ENCODE data around the gene INTS7.

The INTS7 gene, protein sequence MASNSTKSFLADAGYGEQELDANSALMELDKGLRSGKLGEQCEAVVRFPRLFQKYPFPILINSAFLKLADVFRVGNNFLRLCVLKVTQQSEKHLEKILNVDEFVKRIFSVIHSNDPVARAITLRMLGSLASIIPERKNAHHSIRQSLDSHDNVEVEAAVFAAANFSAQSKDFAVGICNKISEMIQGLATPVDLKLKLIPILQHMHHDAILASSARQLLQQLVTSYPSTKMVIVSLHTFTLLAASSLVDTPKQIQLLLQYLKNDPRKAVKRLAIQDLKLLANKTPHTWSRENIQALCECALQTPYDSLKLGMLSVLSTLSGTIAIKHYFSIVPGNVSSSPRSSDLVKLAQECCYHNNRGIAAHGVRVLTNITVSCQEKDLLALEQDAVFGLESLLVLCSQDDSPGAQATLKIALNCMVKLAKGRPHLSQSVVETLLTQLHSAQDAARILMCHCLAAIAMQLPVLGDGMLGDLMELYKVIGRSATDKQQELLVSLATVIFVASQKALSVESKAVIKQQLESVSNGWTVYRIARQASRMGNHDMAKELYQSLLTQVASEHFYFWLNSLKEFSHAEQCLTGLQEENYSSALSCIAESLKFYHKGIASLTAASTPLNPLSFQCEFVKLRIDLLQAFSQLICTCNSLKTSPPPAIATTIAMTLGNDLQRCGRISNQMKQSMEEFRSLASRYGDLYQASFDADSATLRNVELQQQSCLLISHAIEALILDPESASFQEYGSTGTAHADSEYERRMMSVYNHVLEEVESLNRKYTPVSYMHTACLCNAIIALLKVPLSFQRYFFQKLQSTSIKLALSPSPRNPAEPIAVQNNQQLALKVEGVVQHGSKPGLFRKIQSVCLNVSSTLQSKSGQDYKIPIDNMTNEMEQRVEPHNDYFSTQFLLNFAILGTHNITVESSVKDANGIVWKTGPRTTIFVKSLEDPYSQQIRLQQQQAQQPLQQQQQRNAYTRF

DNA sequence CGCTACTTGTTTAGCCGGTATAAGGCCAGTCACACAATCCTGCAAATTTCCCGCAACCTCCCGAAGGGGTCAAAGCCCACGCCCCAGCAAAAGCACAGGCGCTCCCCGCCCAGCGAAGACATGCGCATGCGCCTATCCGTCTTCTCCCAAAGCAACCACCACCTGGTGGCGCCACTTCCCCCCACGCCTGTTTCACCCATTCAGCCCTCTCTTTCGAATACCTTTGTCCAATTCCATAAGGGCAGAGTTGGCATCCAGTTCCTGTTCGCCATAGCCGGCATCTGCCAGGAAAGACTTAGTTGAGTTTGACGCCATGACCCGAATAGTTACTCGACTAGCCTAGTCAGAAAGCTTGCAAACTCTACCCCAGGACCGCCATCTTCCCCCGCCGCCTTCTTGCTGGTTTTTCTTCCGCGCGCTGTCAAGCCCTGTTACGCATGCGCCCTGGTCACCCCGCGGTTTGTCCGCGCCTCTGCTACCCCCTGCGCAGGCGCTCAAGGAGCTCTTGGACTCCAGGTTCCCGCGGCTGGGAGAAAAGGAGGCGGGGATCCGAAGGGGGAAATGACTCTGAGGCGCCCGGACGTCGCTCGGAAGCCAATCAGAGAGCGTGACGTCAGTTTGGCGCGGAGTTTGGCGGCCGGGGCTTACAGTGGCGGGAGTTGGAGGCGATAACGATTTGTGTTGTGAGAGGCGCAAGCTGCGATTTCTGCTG is at the start of gene INTS7, which contains the start of gene DTL:
TSS of gene INTS7 (minus strand) at position 435 of the 712 bp plus-strand sequence. CDS start at position 315, 120 bp downstream.
TSS of gene DTL (plus strand) at position 626 of the 712 bp plus-strand sequence. CDS start 143 bp downstream, outside the sequence.
- DNase-seq = peak; percentile 99

DNA sequence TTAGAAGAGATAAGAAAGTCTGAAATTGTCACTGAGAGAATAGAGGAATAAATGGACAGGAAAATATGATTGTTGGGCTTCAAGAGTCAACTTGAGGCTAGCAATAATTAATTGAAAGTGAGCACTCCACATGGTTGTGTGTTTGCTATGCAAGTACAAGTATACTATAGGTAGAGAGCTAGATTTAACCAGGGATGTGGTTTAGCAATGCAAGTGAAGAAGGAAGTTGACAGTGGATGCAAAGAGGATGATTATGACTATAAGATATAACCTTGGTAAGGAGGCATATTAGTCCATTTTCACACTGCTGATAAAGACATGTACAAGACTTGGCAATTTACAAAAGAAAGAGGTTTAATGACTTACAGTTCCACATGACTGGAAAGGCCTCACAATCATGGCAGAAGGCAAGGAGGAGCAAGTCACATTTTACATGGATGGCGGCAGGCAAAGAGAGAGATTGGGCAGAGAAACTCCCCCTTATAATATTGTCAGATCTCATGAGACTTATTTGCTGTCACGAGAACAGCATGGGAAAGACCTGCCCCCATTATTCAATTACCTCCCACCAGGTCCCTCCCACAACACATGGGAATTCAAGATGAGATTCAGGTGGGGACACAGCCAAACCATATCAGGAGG is 47.5 kb upstream of the INTS7 start:
- no peak for DNase-seq

DNA sequence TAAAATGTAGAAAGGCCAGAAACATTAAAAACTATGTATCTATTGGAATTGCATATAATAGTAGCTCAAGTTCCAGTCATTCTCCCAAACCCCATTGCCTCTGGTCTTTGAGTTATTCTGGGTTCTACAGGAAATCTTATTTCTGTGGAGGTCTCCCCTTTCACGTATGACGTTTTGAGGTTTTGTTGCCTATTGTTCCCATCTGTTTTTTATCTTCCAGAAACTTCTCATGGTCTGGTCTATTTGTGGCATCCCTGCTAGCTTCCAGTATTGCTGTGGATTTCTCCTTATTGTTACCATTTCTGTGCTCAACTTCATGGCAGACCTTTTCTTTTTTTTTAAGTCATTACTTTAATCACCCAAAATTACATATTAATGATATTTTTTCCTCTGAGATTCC is 43.5 kb upstream of the INTS7 start:
- DNase-seq = no peak

DNA sequence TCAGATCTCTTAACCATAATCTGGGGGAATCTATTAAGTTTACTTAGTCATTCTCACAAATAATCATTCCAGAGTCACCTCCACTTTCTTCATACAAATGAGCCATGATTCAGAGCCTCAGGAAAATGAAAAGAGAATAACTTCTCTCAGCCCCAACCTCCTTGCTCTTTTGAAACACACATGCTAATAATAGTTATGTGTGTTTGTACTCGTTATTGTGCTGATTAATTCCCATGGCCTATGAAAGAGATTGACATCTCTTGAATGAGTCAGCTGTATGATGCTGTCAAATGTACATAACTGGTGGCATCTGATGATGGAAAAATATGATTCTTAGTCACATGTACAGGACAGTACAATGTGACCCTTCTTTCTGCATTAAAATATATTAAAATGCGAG is 41.7 kb upstream of the INTS7 start:
- DNase-seq = no peak

GRCh38 chr1:212074856-212075255 is 39.5 kb upstream of the INTS7 start:
- no peak for DNase-seq

GRCh38 chr1:212074313-212074712 is 39.0 kb upstream of the INTS7 start:
- DNase-seq = no peak

DNA sequence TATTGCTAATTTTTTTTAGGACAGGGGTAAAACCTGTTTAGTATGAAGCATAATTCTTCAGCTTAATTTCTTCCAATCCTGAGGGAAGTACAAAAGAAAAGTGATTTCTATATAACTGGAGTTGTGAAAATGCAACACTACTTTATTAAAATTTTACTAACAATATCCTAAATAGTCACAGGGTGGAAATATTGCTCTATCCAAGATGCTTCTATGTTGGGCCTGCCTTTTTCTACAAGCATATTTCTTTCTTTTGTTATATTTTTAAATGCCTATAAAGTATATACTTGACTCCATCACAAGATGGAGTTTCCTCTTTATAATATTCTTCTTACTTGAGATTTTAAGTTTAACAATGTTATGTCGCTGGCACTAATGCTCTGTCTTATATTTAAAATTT is 38.1 kb upstream of the INTS7 start:
- no peak for DNase-seq

DNA sequence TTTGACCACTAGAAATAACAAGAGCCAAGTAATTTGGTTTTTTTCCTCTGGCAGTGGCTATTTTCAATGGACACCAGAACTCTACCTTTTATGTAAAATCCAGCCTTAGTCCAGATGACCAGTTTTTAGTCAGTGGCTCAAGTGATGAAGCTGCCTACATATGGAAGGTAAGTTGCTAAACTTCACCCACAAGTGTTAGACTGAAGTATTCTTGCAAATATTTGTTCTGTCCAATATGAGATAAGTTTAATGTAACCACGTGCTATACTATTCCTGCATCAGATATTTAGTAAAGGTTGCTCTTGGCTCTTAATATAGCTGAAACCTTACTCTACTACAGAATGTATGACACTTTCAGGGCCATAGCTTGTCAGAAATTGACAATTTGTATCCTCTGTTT is 36.7 kb upstream of the INTS7 start:
- no peak for DNase-seq

- DNase-seq = peak; percentile 25
These were observed 35.5 kb upstream of the INTS7 start for GRCh38 chr1:212070720-212071302.

GRCh38 chr1:212067787-212068186 is 32.4 kb upstream of the INTS7 start:
- DNase-seq = no peak

GRCh38 chr1:212062832-212063438 is 27.6 kb upstream of the INTS7 start:
- DNase-seq = peak; percentile 28

DNA sequence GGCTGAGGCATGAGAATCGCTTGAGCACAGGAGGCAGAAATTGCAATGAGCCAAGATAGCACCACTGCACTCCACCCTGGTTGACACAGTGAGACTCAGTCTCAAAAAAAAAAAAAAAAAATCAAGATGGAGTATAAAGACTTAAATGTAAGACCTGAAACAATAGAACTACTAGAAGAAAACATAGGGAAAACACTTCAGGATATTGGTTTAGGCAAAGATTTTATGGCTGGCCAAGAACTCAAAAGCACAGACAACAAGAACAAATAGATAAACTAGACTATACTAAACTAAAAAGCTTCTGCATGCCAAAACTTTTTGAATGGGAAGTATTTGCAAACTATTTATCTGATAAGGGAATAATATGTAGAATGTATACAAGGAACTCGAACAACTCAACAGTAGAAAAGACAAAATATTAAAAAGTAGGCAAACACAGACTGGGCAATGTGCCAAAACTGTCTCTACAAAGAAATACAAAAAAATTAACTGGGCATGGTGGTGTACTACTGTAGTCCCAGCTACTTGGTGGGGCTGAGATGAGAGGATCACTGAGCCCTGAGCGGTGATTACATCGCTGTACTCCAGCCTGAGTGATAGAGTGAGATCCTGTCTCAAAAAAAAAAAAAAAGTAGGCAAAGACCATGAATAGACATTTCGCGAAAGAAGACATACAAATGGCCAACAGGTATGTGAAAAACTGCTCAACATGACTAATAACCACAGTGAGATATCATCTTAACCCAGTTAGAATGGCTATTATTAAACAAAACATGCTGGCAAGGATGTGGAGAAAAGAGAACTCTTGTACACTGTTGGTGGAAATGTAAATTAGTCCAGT is 25.5 kb upstream of the INTS7 start:
- no peak for DNase-seq

GRCh38 chr1:212055333-212055732 is 20.0 kb upstream of the INTS7 start:
- no peak for DNase-seq

DNA sequence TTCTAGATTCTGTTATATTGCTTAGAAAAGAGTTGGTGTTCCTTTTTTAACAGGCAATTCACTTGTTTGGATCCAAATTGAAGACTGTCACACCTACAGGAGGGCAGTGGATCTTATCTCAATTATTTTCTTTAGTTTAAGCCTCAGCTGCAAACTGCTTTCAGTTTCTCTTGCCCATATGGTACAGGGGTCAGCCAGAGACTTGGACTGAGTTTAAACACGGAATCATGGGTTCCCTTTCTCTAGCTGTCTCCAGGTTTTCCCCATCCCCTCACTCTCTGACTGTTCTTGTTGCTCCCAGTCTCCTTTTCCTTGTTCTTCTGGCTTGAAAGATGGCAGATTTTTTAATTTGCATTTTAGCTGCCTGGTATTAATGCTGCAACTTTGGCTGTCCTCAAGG is 18.6 kb upstream of the INTS7 start:
- DNase-seq = no peak

DNA sequence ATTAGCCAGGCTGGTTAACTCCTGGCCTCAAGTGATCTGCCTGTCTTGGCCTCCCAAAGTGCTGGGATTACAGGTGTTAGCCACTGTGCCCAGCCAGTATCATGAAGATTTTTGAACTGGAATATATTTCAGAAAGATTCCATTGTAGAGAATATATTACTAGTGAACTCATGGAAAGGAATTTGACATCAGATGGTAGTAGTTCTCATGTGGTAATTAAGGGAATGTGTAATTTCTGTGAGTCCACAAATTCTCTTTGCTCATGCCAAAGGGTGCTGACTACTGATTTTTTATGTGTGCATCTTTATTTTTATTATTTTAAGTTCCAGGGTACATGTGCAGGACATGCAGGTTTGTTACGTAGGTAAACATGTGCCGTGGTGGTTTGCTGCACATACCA is 10.6 kb upstream of the INTS7 start:
- no peak for DNase-seq

DNA sequence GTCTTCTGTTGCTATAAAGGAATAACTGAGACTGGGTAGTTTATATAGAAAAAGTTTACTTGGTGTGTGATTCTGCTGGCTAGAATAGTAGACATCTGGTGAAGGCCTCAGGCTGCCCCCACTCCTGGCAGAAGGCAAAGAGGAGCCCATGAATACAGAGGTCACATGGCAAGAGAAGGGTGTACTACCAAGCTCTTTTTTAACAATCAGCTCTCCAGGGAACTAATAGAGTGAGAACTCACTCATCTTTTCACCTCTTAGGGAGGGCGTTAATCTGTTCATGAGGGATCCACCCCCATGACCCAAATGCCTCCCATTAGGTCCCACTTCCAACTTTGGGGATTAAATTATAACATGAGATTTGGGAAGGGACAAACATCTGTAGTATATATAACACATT is 9.5 kb upstream of the INTS7 start:
- DNase-seq = no peak

DNA sequence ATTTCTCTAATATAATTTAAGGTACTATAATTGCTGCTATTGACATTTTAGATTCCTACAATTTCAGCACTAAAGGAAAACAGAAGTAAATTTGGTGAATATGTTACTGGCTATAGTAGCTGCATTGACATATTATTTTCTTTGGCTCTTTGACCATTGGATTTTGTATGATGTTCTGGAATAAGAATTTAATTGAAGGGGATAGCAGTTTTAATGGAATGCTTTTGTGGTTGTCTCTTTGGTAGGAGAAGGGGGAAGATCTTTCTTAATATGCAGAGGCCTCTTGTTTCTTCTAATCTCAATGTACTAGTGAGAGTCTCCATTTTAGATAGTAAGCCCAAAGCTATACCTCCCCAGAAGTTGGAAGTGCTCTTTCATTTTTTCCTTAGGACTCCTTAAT is 7.1 kb upstream of the INTS7 start:
- DNase-seq = no peak

DNA sequence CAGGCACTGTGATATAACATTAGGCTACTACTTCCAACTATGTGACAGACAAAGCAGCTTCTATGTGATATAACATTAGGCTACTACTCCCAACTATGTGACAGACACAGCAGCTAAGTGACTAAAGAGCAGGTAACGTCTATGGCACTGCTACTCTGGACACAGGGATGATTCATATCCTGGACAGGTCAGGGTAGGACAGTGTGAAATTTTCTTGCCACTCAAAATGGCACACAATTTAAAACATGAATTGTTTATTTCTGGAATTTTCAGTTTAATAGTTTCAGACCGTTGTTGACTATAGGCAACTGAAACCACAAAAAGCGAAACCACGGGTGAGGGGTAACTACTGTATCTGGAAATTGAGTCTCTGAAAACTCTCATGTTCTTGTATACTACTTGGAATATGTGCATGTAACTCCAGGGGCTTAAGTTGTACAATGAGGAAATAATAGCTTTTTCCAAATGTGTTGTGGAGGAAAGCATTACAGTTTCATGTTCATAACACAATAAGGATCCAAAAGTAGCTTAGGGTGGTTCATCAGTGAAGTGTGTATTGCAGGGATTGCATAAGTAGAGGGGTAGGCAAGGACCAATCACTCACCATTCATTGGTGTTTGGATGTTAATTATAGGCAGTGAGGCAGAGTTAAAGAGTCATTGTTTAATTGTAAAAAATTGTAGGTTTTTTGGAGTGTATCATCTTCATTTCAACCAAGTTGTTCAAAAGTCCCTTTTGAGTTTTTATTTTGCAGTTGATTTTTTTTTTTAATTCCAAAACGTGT is 5.5 kb upstream of the INTS7 start:
- no peak for DNase-seq

DNA sequence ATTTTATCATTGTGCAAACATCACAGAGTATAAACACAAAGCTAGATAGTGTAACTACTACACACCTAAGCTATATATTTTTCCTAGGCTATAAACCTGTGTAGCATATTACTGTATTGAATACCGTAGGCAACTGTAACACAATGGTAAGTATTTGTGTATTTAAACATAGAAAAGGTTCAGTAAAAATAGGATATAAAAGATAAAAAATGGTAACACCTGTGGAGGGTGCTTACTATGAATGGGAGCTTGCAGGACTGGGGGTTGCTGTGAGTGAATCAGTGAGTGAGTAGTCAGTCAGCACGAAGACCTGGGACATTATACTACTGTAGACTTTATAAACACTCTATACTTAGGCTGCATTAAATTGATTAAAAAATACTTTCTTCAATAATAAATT is 4.3 kb upstream of the INTS7 start:
- no peak for DNase-seq

DNA sequence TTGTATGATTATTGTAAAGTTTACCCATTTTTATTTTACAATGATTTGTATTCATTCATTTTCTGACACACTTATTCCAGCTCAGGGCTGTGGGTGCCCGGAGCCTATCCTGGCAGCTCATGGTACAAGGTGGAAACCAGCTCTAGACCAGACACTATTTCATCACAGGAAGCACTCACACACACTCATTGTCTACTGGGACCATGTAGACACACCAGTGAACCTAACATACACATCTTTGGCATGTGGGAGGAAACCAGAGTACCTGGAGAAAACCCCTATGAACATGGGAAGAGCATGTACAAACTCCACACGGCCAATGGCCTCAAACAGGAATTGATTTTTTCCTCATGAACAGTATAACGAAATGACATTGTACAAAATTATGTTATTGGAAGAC is 2.5 kb upstream of the INTS7 start:
- DNase-seq = no peak

Data from NCI-H2107 (cell line).